Choroid plexus epithelial cell (primary cell): Measurements from ENCODE around the gene FAM118A.
A peak's percentile ranks its signal among the peaks of the same experiment; 100 is the strongest.

ENCODE experiments used
- DNase-seq: peaks from one replicate; pipeline ENCODE4 v3.0.0-alpha.2; 2010; ENCODE audit warnings: low read depth
- H3K4me3 ChIP-seq: 2 replicates; pipeline ENCODE4 v1.5.1; 2011; ENCODE audit warnings: low read depth, mild to moderate bottlenecking, control low read depth, low read length, moderate library complexity
- CTCF ChIP-seq: conservative IDR thresholded peaks from 2 replicates; pipeline ENCODE4 v1.5.1; 2011; ENCODE audit warnings: low read depth, mild to moderate bottlenecking, control low read depth, inconsistent platforms, low read length, moderate library complexity

FAM118A gene

GRCh38 chr22:45317551-45318167, 7.9 kb downstream of the FAM118A start:
- H3K4me3 ChIP-seq: no peak overlapping the region
- peak; percentile 38 for TF ChIP-seq CTCF
- DNase-seq: peak; percentile 46

GRCh38 chr22:45318168-45318557, 8.4 kb downstream of the FAM118A start:
- TF ChIP-seq CTCF: no peak
- peak overlapping the region; percentile 29 for H3K4me3 ChIP-seq

GRCh38 chr22:45318558-45319323, 9.0 kb downstream of the FAM118A start:
- peak; percentile 72 for DNase-seq
- no peak for TF ChIP-seq CTCF

More at GRCh38 chr22:45318168-45318557, 8.4 kb downstream of the FAM118A start:
- peak; percentile 98 for DNase-seq

GRCh38 chr22:45319324-45319685, 9.6 kb downstream of the FAM118A start:
- TF ChIP-seq CTCF: no peak
- DNase-seq: peak; percentile 88
- no peak overlapping the region for H3K4me3 ChIP-seq

More at GRCh38 chr22:45318558-45319323, 9.0 kb downstream of the FAM118A start:
- H3K4me3 ChIP-seq: peak overlapping the region; percentile 29

- no peak overlapping the region for H3K4me3 ChIP-seq
- no peak for TF ChIP-seq CTCF
- peak; percentile 37 for DNase-seq
Observed at GRCh38 chr22:45320357-45320976, 10.7 kb downstream of the FAM118A start.

- no peak overlapping the region for H3K4me3 ChIP-seq
- no peak for DNase-seq
- no peak for TF ChIP-seq CTCF
Observed at GRCh38 chr22:45321827-45322226, 12.1 kb downstream of the FAM118A start.
